ENCODE data around the gene TMEM14A.

DNA sequence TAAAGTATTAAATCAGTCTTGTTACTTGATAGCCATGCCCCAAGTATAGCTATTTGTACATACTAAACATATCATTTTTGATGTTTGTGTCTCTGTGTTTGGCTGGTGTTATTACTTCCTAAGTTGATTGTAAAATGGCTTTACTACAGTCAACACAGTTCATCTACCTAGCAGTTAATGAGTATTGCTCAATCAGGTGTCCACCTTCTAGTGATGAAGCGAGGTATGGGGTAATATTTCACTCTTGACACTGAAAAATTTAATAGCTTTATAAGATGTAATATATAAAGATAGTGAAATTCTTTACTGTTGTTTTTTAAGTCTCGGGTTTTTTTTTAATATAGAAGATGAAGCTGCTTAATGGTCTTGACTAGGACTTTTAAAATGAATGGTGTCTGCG lies 18.9 kb downstream of the TMEM14A start:
- TF ChIP-seq CTCF (IDR thresholded peaks at IDR 0.05) (no peak), POLR2AphosphoS5 (IDR thresholded peaks at IDR 0.05) (no peak), POLR2A (IDR thresholded peaks at IDR 0.05) (no peak)
